T-helper 9 cell (primary cell): ENCODE measurements around the gene TMEM94.
"Not testable (repeated sequence)": the region's sequence is repeated elsewhere in the genome, so short reads cannot be mapped to it uniquely, and the experiment has no call there.

Source experiments
- DNase-seq: peaks from one replicate; pipeline ENCODE4 v3.0.0-alpha.2; 2020
- total RNA-seq, 2 donors: gene quantifications; one replicate each; lab custom pipeline; 2026; lab: John Stamatoyannopoulos, UW

TMEM94 gene
- 59.4 to 73.2 reads per million in 2 donors for total RNA-seq

DNA sequence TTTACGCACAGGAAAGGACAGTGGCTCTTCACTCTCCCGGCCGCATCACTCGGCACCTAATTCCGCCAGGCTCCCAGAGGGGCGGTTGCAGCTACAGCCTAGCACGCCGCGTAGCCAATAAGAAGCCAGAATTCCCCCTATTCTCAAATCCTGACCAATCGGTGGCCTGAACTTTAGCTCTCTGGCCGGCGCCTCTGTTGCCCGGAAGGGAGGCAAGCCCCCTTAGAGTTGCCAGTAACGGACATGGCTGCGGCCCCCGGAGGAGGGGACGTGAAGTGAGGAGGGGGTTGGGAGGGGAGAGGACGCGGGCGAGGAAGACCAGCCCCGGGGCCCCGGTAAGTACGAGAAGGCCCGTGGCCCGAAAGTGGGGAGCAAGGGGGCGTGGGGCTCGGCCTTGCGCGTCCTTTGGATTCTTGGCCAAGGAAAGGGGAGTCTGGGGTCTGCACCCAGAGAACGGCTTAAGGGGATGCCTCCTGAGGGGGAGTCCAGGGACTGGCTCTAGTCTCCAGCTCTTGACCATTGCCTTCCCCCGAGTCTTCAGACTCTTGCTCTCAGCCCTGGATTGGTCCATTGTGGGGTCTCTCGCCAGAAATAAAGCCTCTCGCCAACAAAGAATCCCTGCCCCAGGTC, at the start of gene TMEM94:
Gene TMEM94 (plus strand): TSS at position 219 of the 630 bp plus-strand sequence. CDS start 15,271 bp downstream, outside the sequence.
- DNase-seq = peak; percentile 79

GRCh38 chr17:75407655-75408352, 48.6 kb upstream of the TMEM94 start:
- no peak for DNase-seq

GRCh38 chr17:75410141-75410540, 46.3 kb upstream of the TMEM94 start:
- no peak for DNase-seq

DNA sequence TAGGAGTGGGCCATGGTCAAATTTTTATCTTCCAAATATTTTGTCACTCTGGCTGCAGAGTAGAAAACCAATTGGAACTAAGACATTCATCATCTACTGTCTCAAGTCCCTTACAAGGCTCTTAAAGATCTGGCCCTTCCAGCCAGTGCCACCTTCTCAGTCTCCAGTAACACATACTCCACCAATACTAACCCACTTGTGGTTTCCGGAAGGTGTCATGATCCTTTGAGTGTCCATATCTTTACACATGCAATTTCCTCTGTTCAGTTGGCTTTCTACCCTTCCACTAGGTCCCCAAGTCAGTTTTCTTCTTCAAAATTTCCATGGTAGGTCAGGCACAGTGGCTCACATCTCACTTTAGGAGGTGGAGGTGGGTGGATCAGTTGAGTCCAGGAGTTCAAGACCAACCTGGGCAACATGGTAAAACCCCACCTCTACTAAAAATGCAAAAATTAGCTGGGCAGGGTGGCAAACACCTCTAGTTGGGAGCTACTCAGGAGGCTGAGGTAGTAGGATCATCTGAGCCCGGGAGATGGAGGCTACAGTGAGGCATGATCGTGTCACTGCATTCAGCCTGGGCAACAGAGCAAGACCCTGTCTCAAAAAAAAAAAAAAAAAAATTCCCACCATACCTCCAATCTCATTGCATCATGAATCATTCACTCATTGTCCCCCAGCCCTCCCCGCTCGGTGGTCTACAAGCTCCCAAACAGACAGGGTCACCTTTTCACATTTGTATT, 44.9 kb upstream of the TMEM94 start:
- DNase-seq = no peak

GRCh38 chr17:75412455-75413317, 43.7 kb upstream of the TMEM94 start:
- DNase-seq = peak; percentile 58

GRCh38 chr17:75414488-75414887, 41.9 kb upstream of the TMEM94 start:
- DNase-seq = no peak

GRCh38 chr17:75416006-75416405, 40.4 kb upstream of the TMEM94 start:
- no peak for DNase-seq

DNA sequence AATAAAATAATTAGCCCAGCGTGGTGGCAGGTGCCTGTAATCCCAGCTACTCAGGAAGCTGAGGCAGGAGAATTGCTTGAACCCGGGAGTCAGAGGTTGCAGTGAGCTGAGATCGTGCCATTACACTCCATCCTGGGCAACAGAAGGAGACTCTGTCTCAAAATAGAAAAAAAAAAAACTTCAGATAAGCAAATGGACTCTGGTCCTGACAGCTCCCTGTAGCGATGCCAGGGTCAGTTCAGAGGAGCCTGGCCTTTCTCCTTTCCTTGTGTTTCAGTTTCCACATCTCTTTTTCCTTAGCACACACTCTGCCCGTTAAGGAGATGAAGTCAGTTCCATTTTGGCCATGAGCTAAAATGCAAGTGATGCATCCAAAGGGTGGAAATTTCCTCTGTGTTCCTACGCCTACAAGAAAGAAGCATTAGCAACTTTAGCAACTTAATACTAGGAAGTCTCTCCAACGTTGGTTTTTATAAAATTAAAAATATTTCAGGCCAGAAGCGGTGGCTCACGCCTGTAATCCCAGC, 39.3 kb upstream of the TMEM94 start:
- DNase-seq = no peak

DNA sequence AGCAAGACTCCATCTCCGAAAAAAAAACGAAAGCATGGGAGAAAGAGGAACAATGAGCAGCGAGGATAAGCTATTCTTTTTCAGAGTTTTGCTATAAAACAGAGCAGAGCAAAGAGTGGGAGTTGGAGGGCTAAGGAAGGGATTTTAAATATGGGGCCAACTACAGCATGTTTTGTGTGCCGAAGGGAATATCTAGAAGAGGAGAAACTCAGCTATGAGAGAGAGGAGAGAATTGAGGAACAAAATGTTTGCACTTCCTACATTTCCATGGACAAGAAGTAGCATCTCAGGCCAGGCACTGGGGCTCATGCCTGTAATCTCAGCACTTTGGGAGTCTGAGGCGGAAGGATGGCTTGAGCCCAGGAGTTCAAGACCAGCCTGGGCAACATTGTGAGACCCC, 37.9 kb upstream of the TMEM94 start:
- no peak for DNase-seq

GRCh38 chr17:75428543-75429469, 27.6 kb upstream of the TMEM94 start:
- no peak for DNase-seq

- no peak for DNase-seq
Observed at GRCh38 chr17:75430159-75430974, 26.1 kb upstream of the TMEM94 start.

GRCh38 chr17:75433218-75433783, 23.1 kb upstream of the TMEM94 start:
- no peak for DNase-seq

- not testable (repeated sequence) for DNase-seq
Observed at GRCh38 chr17:75434433-75434832, 22.0 kb upstream of the TMEM94 start.

- DNase-seq = not testable (repeated sequence)
Observed at GRCh38 chr17:75437404-75437803, 19.0 kb upstream of the TMEM94 start.

DNA sequence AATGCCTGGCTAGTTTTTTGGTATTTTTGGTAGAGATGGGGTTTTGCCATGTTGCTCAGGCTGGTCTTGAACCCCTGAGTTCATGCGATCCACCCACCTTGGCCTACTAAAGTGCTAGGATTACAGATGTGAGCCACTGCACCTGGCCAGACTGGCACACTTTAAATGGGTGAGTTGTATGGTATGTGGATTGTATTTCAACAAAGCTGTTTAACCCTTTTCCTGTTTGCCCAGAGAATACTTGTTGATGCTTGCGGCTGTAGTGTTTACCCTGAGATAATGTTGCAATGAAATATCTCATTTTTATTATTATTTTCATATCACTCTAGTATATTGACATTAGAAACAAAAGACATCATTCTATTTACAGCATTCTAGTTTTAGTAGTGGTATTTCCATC, 17.1 kb upstream of the TMEM94 start:
- DNase-seq = no peak

DNA sequence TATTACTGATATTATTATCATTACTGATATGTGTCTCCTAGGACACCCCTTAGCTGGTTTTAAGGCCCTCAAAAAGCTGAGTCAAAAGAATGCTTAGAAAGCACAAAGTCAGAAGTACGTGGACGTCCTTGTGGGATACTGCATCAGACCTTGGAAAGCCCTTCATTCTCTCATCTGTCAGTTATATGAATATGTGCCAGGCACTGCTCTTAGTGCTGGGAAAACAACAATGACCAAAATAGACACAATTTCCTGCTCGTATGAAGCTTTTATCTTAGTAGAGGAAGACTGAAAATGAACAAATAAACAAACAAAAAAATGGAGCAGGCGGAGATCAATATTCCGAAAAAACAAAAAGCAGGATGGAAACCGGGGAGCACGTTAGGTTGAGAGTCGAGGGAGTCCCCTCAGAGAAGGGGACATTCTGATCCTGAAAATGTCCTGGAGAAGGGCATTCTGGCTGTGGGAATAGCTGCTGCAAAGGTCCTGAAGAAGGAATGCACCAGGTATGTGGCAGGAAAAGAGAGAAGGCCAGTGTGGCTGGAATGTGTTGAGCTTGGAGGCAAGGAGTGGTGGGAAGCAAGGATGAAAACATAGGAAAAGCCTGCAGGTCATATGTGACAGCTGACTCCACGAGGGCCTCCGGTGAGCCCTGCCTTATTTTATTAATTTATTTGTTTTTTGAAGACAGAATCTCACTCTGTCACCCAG, 15.5 kb upstream of the TMEM94 start:
- DNase-seq = no peak

DNA sequence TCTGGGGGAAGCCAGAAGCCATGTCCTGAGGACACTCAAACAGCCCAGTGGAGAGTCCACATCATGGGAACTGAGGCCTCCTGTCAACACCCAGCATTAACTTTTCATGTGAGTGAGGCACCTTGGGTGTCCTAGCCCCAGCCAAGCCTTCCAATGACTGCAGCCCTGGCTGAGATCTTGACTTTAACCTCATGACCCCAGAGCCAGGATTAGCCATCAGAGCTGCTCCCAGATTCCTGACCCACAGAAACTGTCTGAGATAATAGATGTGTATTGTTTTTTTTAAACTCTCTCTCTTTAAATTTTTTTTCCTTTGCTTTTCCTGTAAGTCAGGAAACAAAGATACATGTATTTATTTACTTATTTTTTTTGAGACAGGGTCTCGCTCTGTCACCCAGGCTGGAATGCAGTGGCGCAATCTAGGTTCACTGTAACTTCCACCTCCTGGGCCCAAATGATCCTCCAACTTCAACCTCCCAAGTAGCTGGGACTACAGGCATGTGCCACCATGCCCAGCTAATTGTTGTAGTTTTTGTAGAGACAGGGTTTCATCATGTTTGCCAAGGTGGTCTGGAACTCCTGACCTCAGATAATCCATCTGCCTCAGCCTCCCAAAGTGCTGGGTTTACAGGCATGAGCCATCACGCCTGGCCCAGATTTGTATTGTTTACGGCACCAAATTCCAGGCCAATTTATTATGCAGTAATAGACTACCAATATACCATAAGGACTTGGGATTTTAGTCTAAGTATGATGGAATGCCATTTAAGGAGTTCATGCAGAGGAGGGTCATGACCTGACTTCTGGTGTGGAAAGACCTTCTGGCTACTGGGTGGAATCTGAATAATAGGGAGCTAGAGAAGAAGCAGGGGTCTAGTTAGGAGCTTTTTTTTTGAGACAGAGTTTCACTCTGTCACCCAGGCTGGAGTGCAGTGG, 14.0 kb upstream of the TMEM94 start:
- no peak for DNase-seq

DNA sequence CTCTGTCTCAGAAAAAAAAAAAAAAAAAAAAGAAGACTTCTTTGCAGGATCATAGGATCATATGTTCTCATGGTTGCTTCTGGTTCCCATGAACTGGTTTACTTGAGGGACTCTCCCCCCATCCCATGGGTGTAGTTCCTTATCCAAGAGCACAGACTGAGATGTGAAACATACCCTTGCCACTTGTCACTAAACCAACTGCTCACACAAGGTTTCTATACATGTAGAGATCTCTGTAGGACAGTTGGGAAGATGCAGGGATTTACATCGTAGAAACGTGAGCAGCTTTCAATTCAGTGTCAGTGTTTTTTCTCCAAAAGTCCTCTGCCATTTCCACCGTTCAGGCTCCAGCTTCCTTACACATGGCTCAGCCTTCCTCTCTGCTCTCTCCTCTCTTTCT, 11.1 kb upstream of the TMEM94 start:
- DNase-seq = no peak
